Activated CD4-positive, alpha-beta T cell treated with anti-CD3 and anti-CD28 coated beads, Interleukin-2, amount 50 U/mL, for 48 hours (primary cell): ENCODE results near the gene HJURP.

Source experiments
- DNase-seq, 2 experiments: peaks; one replicate each; pipeline ENCODE4 v3.0.0-alpha.2; 2020

The HJURP gene

GRCh38 chr2:233829193-233830110 is 24.9 kb downstream of the HJURP start:
- DNase-seq: no peak

GRCh38 chr2:233828546-233829192 is 25.7 kb downstream of the HJURP start:
- DNase-seq: no peak

DNA sequence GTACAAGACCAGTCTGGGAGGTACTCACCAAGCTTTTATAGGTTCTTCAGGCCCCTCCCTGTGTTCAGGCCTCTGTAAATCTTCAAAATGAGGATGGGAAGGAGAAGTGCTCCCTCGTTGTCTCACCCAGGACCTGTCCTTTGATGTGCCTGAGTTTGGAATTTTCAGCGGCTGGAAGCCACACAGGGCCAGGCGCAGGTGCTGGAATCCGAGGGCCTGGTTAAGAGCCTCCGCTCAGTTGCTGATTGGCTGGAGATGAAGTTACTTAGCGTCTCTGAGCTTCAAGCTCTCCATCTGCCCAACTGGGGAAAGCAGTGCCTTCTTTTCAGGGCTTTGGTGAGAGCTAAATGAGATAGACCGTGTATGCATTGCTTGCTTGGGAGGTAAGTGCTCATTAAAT is 30.0 kb downstream of the HJURP start:
- DNase-seq: no peak

DNA sequence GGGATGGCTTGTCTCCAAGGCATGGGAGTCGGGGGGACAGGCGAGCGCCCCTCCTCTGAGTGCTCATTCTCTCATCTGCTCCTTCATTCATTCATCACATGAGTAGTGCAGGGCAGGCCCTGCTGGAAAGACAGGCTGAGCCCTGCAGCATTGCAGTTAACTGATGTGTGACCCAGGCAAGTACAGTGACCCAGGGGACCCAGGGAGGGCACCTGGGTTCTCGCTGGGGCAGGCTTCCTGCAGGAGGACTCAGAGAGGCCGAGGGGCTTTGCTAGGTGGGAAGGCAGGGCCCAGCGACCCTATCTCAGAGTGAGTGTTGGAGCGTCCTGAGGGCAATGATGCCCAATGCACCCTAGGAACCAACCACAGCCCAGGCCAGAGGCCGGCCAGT is 30.6 kb downstream of the HJURP start:
- no peak for DNase-seq

GRCh38 chr2:233822781-233823730 is 31.3 kb downstream of the HJURP start:
- no peak for DNase-seq

DNA sequence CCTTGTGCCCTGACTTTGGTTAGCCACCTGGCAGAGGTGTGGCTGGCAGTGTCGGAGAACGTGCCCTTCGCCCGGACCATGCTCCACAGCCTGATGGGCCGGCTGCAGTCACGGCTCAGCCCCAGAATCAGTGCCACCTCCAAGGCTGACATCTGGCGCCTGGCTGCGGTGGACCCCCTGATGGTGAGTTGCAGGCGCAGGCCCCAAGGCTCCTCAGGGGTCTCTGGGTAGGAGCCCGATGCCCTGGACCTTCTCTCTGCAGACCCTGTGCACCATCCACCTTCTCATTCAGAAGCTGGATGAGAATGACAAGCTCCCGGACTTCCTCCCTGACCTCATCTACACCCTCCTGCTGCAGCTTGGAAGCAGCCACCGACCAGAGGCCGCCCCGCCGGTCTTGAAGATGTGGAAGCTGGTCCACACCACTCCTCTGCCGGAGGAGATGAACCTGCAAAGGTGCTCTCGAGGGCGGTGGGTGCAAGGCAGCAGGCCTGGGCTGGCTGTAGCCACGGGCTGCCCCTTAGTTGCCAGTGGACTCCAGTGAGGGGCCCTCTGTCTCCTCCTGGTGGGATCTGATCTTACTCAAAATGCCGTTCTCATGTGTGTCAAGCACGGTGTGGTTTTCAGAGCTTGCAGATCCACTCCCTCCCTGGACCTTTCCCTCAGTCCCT is 32.1 kb downstream of the HJURP start:
- no peak for DNase-seq

DNA sequence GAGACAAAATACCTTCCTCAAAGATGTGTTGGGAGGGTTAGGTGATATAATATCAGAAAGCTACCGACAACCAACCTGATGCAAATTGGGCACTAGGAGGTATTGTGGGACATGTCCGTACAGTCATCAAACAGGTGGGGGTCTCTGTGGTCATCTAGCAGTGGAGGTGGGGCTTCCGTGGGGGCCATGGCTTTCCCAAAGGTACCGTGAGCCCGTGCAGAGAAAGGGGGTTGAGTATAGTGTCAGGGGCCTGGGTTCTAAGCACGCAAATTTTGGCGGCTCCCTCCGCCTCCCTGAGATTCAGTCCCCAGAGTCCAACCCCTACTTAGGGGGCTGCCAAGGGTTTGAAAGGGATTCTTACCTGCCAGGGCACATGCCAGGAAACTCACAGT is 32.6 kb downstream of the HJURP start:
- no peak for DNase-seq

- no peak for DNase-seq
These were observed 33.1 kb downstream of the HJURP start for GRCh38 chr2:233821196-233821595.

DNA sequence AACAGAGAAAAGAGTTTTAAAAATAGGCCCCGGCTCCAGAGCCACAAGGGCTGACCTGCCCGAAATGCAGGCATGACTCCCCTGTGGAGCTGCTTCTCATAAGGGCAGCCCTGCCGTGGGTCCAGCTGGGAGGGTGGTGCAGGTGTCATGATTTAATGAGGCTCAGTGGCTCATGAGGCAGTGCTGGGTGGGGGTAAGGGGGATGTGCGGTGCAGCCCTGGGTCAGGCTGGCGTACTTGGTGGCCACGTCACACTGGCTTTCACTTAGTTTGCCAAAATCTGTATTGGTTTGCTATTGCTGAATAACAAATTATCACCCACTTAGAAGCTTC is 33.6 kb downstream of the HJURP start:
- DNase-seq: no peak

GRCh38 chr2:233819884-233820773 is 34.2 kb downstream of the HJURP start:
- no peak for DNase-seq

DNA sequence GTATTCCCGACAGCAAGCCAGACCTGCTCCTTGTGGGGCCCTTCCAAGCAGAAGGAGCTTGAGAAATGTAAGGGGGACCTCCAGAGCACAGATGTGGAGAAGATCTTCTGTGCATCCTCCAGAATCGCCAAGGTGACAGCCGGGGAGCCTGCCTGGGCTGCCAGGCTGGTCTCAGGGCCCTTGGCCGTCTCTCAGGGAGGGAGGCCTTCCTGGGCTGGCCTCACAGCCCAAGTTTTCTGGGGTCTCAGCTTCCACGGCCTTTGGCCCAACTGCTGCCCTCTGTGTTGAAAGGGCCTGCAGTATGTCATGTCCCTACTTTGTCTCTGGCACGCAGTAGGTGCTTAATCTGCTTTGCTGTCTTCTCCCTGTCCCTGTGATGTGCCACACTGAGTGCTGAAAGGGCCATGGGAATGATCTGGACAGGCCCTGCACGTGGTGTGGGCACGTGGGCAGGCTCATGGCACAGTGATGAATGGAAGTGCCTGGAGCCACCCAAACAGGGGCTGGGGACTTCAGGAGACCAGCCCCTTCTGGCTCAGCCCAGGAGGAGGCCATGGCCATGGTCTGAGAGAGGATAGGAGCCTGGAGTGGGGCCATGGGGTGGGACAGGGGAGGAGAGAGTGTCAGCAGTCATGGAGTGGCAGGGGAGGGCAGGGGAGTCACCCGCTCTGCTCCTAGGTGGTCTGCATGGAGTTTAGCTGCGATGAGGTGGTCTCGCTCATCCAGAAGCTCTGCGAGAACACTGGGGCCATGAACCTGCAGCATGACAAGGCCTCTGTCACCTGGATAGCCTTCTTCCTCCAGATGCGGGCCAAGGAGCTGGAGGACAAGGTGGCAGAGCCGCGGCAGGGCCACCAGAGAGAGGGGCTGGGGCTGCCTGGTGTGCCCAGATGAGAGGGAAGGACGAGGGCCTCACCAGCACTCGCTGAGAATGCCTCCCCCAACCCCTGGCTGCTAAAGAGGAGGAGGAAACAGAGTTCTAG is 35.4 kb downstream of the HJURP start:
- no peak for DNase-seq

GRCh38 chr2:233817995-233818638 is 36.2 kb downstream of the HJURP start:
- DNase-seq: no peak

- no peak for DNase-seq
These were observed 36.9 kb downstream of the HJURP start for GRCh38 chr2:233817361-233817911.

DNA sequence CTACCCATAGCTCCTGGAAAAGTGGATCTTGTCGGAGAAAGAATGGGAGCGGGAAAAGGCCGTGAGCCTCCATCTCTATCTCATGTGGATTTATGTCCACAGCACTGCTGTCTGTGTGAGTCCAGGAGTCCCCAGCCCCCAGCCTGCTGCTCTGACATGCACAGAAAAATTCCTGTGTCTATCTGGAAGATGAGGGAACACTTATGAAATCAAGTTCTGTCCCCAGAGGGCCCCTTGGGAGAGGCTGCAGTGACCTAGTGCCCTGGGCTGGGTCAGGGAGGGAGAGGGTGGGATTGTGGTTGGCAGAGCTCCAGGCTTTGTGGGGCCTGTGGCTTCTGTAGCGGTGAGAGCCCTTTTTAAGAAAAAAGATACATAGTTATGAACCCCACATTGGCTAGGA is 37.6 kb downstream of the HJURP start:
- DNase-seq: no peak

DNA sequence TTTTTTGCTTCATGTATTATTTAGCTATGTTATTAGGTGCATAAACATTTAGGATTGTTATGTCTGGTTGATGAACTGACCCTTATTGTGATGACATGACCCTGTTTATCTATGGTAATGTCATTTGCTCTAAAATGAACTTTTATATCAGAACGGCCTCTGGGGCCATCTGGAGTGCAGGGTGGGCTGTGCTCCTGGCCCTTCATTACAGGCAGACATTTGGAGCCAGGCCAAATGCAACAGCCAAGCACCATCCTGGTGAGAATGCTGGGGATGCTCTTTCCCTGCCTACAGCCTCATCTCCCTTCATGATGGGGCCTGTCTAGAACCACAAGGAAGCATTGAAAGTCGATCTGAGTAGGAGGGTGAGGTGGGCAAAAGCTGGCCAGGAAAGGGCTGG is 38.0 kb downstream of the HJURP start:
- no peak for DNase-seq

- DNase-seq: no peak
These were observed 38.5 kb downstream of the HJURP start for GRCh38 chr2:233815861-233816260.

GRCh38 chr2:233814056-233814835 is 40.1 kb downstream of the HJURP start:
- no peak for DNase-seq

GRCh38 chr2:233813236-233814055 is 40.9 kb downstream of the HJURP start:
- no peak for DNase-seq
